WTC11 (cell line): ENCODE data around the gene OR7E24.

ENCODE experiments used
- AFF4 ChIP-seq: sonication (generic); formaldehyde crosslinking; IDR thresholded peaks from 2 replicates; pipeline ENCODE4 v1.8.1; 2023; ENCODE audit warnings: mild to moderate bottlenecking, missing genetic modification reagents, borderline replicate concordance
- ATF2 ChIP-seq: sonication (generic); formaldehyde crosslinking; IDR thresholded peaks from 2 replicates; pipeline ENCODE4 v1.8.1; 2022; ENCODE audit warnings: low read depth, missing genetic modification reagents, borderline replicate concordance
- CTCF ChIP-seq: fragments of 200-600 bp; IDR thresholded peaks from 2 replicates; pipeline ENCODE4 v1.8.0; 2022; ENCODE audit warnings: antibody characterized with exemption
- ZNF121 ChIP-seq: sonication (generic); formaldehyde crosslinking; IDR thresholded peaks from 2 replicates; pipeline ENCODE4 v1.8.0; 2023; ENCODE audit warnings: missing genetic modification reagents
- ZNF219 ChIP-seq: sonication (generic); formaldehyde crosslinking; IDR thresholded peaks from 2 replicates; pipeline ENCODE4 v1.8.0; 2023; ENCODE audit warnings: missing genetic modification reagents, mild to moderate bottlenecking, borderline replicate concordance
- TF ChIP-seq, protein P1 (sequence below): sonication (generic); formaldehyde crosslinking; IDR thresholded peaks from 2 replicates; pipeline ENCODE4 v1.8.1; 2022; ENCODE audit warnings: low read depth, mild to moderate bottlenecking, moderate library complexity, missing genetic modification reagents, borderline replicate concordance

DNA sequence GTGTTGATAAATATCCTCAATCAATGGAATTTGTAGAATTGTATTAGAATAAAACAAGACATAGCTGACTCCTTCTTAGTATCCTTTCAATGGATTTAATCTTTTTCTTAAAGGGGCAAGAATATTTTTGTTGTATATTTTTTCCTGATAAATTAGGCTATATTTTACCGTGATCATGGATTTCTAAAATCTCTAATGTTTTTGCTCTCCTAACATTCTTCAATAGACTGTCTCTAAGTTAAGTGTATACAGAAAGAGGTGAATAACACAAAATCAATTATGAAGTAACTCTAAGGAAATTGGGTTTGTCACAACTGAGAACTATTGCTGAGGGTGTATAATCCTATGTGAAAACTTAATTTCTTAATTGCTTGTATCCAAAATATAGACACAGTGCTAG, at the start of gene OR7E24:
- TF ChIP-seq ZNF121 (CRISPR knock-in tag), result no peak
- TF ChIP-seq CTCF, result no peak
- TF ChIP-seq, protein P1, sequence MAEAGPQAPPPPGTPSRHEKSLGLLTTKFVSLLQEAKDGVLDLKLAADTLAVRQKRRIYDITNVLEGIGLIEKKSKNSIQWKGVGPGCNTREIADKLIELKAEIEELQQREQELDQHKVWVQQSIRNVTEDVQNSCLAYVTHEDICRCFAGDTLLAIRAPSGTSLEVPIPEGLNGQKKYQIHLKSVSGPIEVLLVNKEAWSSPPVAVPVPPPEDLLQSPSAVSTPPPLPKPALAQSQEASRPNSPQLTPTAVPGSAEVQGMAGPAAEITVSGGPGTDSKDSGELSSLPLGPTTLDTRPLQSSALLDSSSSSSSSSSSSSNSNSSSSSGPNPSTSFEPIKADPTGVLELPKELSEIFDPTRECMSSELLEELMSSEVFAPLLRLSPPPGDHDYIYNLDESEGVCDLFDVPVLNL (CRISPR knock-in tag), result no peak
- TF ChIP-seq ATF2 (CRISPR knock-in tag), result no peak
- no peak for TF ChIP-seq AFF4 (CRISPR knock-in tag)
- no peak for TF ChIP-seq ZNF219 (CRISPR knock-in tag)
